Mesenchymal stem cell (in vitro differentiated cells and primary cell): ENCODE measurements around the gene SMAP1.

Experiments
- DNase-seq: peaks from one replicate; pipeline ENCODE4 v3.0.0-alpha.2; 2013
- H2AFZ ChIP-seq: one replicate; pipeline ENCODE4 v1.6.1; 2013; ENCODE audit warnings: low read depth, mild to moderate bottlenecking, control low read depth, inconsistent platforms, low read length, moderate library complexity
- H2AK5ac ChIP-seq: 2 replicates; pipeline ENCODE4 v1.6.1; 2013; ENCODE audit warnings: low read length, moderate library complexity, mild to moderate bottlenecking, inconsistent platforms; ENCODE audit not compliant: severe bottlenecking
- H2BK120ac ChIP-seq: one replicate; pipeline ENCODE4 v1.6.1; 2013; ENCODE audit warnings: low read depth, mild to moderate bottlenecking, inconsistent platforms, low read length, moderate library complexity
- H2BK12ac ChIP-seq, 2 experiments: one replicate each; pipeline ENCODE4 v1.6.1; 2013; ENCODE audit warnings: inconsistent platforms in 2 of 2, low read length in 2 of 2, mild to moderate bottlenecking in 2 of 2, moderate library complexity in 2 of 2, control low read depth in 1 of 2
- H2BK15ac ChIP-seq: one replicate; pipeline ENCODE4 v1.6.1; 2013; ENCODE audit warnings: mild to moderate bottlenecking, low read depth, inconsistent platforms; ENCODE audit not compliant: poor library complexity, severe bottlenecking
- H2BK5ac ChIP-seq: 2 replicates; pipeline ENCODE4 v1.6.1; 2013; ENCODE audit warnings: low read depth, mild to moderate bottlenecking, low read length, control low read depth, inconsistent platforms; ENCODE audit not compliant: poor library complexity, severe bottlenecking
- H3K14ac ChIP-seq, 2 experiments: one replicate each; pipeline ENCODE4 v1.6.1; 2013; ENCODE audit warnings: inconsistent platforms in 2 of 2, low read length in 2 of 2, control low read depth in 1 of 2, mild to moderate bottlenecking in 1 of 2, moderate library complexity in 1 of 2
- H3K18ac ChIP-seq, 2 experiments: one replicate each; pipeline ENCODE4 v1.6.1; 2013; ENCODE audit warnings: inconsistent platforms in 2 of 2, low read length in 2 of 2, control low read depth in 1 of 2, low read depth in 1 of 2, mild to moderate bottlenecking in 1 of 2
- H3K23ac ChIP-seq, 2 experiments: one replicate each; pipeline ENCODE4 v1.6.1; 2013; ENCODE audit warnings: inconsistent platforms in 2 of 2, low read length in 2 of 2, mild to moderate bottlenecking in 2 of 2, moderate library complexity in 2 of 2, control low read depth in 1 of 2
- H3K27ac ChIP-seq: 2 replicates; pipeline ENCODE4 v1.5.1; 2013; ENCODE audit warnings: mild to moderate bottlenecking, moderate library complexity, low read length, control low read depth, inconsistent platforms; ENCODE audit not compliant: poor library complexity, severe bottlenecking
- H3K27me3 ChIP-seq, 2 experiments: 2 replicates each; pipeline versions ENCODE4 v1.6.1 to v1.7.0; 2013; ENCODE audit warnings: low read length in 2 of 2, mild to moderate bottlenecking in 2 of 2, moderate library complexity in 2 of 2, control low read depth in 1 of 2, inconsistent platforms in 1 of 2; ENCODE audit not compliant: control insufficient read depth in 1 of 2, insufficient read depth in 1 of 2
- H3K36me3 ChIP-seq, 2 experiments: 2 replicates each; pipeline versions ENCODE4 v1.6.1 to v1.7.0; 2013; ENCODE audit warnings: low read length in 2 of 2, control low read depth in 1 of 2, inconsistent platforms in 1 of 2, low read depth in 1 of 2, mild to moderate bottlenecking in 1 of 2; ENCODE audit not compliant: insufficient read depth in 2 of 2, control insufficient read depth in 1 of 2
- H3K4ac ChIP-seq, 2 experiments: one replicate each; pipeline ENCODE4 v1.6.1; 2013; ENCODE audit warnings: inconsistent platforms in 2 of 2, low read length in 2 of 2, mild to moderate bottlenecking in 2 of 2, moderate library complexity in 2 of 2, control low read depth in 1 of 2, low read depth in 1 of 2
- H3K4me1 ChIP-seq: 2 replicates; pipeline ENCODE4 v1.6.1; 2013; ENCODE audit warnings: low read depth, low read length, control low read depth; ENCODE audit not compliant: control insufficient read depth, insufficient read depth
- H3K4me2 ChIP-seq: 2 replicates; pipeline ENCODE4 v1.6.1; 2013; ENCODE audit warnings: low read length, mild to moderate bottlenecking, inconsistent platforms; ENCODE audit not compliant: poor library complexity, severe bottlenecking
- H3K4me3 ChIP-seq, 2 experiments: 2 replicates each; pipeline versions ENCODE4 v1.5.1 to v1.7.0; 2013; ENCODE audit warnings: low read length in 2 of 2, mild to moderate bottlenecking in 2 of 2, control low read depth in 1 of 2, low read depth in 1 of 2; ENCODE audit not compliant: insufficient read depth in 1 of 2
- H3K79me1 ChIP-seq: replicated peaks from 2 replicates; pipeline ENCODE4 v1.6.1; 2013; ENCODE audit warnings: mild to moderate bottlenecking, control low read depth, low read length, inconsistent platforms; ENCODE audit not compliant: poor library complexity, severe bottlenecking
- H3K9ac ChIP-seq: 2 replicates; pipeline ENCODE4 v1.7.0; 2013; ENCODE audit warnings: mild to moderate bottlenecking, low read length, moderate library complexity
- H3K9me3 ChIP-seq: 2 replicates; pipeline ENCODE4 v1.7.0; 2013; ENCODE audit warnings: mild to moderate bottlenecking, low read length; ENCODE audit not compliant: control insufficient read depth
- H4K8ac ChIP-seq: one replicate; pipeline ENCODE4 v1.6.1; 2013; ENCODE audit warnings: inconsistent platforms, mild to moderate bottlenecking, low read length, moderate library complexity
- H4K91ac ChIP-seq: one replicate; pipeline ENCODE4 v1.6.1; 2013; ENCODE audit warnings: mild to moderate bottlenecking, low read length, inconsistent platforms
- WGBS: methylation state at CpG from one replicate; pipeline ENCODE4 v1.1.7; 2013; ENCODE audit warnings: mixed read lengths; 5-methylcytosine and 5-hydroxymethylcytosine counted together

SMAP1 gene

DNA sequence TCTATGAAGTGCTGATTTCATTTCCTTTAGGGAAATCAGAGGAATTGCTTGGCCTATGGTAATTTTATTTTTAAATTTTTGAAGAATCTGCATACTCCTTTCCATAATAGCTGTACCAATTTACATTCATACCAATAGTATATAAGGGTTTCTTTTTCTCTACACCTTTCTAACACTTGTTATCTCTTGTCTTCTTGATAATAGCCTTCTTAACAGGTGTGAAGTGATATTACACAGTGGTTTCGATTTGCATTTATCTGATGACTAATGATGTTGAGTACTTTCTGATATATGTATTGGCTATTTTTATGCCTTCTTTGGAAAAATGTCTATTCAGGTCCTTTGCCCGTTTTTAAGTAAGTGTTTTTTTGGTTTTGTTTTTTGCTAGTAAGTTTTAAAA is 40.8 kb downstream of the SMAP1 start:
- Histone ChIP-seq H3K27ac (no peak overlapping the region), H3K36me3 (no peaks in the 10 kb centered on the region), H3K4ac (no peak overlapping the region), H3K79me1 (peaks cover 7% of the 10 kb centered on the region), H2BK15ac (no peak overlapping the region), H3K9ac (no peak overlapping the region), H4K8ac (no peak overlapping the region), H3K23ac (no peak overlapping the region), H3K4me1 (no peaks in the 10 kb centered on the region), H3K4me3 (no peak overlapping the region), H4K91ac (no peak overlapping the region), H2BK120ac (no peak overlapping the region), H3K18ac (no peak overlapping the region), H2AK5ac (no peak overlapping the region), H3K14ac (no peak overlapping the region), H3K27me3 (no peaks in the 10 kb centered on the region), H3K9me3 (peaks cover 2% of the 10 kb centered on the region), H2BK12ac (no peak overlapping the region), H2BK5ac (no peak overlapping the region), H3K4me2 (no peak overlapping the region), H2AFZ (no peak overlapping the region)
- WGBS, result 83% methylated on average over 2 of the region's 2 CpGs
- DNase-seq, result no peak

GRCh38 chr6:70709826-70710225 is 42.1 kb downstream of the SMAP1 start:
- Histone ChIP-seq H3K36me3 (no peaks in the 10 kb centered on the region), H4K8ac (no peak overlapping the region), H2BK15ac (no peak overlapping the region), H2BK120ac (no peak overlapping the region), H2AFZ (no peak overlapping the region), H3K23ac (no peak overlapping the region), H2BK12ac (no peak overlapping the region), H3K18ac (no peak overlapping the region), H3K4me3 (no peak overlapping the region), H3K4ac (no peak overlapping the region), H3K9ac (no peak overlapping the region), H3K9me3 (peaks cover 16% of the 10 kb centered on the region), H3K27me3 (no peaks in the 10 kb centered on the region), H2BK5ac (no peak overlapping the region), H2AK5ac (no peak overlapping the region), H3K4me1 (no peaks in the 10 kb centered on the region), H3K27ac (no peak overlapping the region), H4K91ac (no peak overlapping the region), H3K4me2 (no peak overlapping the region), H3K79me1 (peaks cover 8% of the 10 kb centered on the region), H3K14ac (no peak overlapping the region)
- WGBS, result 50% methylated on average over 1 of the region's 3 CpGs
- DNase-seq, result peak; percentile 79

GRCh38 chr6:70714716-70715257 is 47.1 kb downstream of the SMAP1 start:
- Histone ChIP-seq H3K27ac (no peak overlapping the region), H3K4me2 (no peak overlapping the region)
- no peak for DNase-seq

DNA sequence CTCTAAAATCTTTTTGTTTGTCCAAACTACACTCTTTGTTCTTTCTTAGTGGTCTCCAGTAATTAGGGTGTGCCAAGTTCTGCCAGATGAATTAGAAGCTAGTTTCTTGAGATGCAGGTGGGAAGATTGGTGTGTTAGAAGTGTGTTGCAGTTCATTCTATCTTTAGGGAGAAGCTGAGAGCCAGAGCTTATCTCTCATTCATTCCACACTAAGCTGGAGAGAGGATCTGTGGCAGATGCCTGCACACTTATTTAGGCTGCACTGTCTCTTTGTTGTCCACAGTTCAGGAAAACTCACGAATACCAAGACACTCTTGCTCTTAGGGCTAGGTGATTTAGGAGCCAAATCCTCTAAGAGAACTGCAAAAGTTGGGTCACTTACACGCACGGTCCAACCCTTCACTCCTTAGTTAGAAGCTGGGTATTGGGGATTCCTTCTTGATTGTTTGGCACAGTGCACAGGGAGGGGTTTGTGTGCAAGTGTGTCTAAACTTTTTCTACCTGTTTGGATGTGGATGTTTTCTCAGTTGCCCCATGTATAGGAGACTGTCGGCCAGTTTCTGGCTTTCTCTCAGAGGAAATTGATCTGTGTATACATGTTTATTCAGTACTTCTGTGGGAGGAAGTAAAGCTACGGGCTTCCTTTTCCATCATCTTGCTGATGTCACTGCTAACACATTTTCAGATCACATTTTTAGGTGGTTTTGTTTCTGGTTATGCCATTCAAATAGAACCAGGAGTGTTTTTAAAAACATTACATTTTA is 49.5 kb downstream of the SMAP1 start:
- no peak for DNase-seq
- WGBS, result 94% methylated on average over 4 of the region's 5 CpGs
- H4K8ac ChIP-seq, result no peak overlapping the region
- H3K18ac ChIP-seq, result no peak overlapping the region
- no peak overlapping the region for H2BK120ac ChIP-seq
- no peak overlapping the region for H3K27ac ChIP-seq
- no peak overlapping the region for H4K91ac ChIP-seq
- no peak overlapping the region for H3K4ac ChIP-seq
- no peaks in the 10 kb centered on the region for H3K27me3 ChIP-seq
- peaks cover 33% of the 10 kb centered on the region for H3K9me3 ChIP-seq
- H2AK5ac ChIP-seq, result no peak overlapping the region
- no peak overlapping the region for H2BK5ac ChIP-seq
- H2BK15ac ChIP-seq, result no peak overlapping the region
- no peak overlapping the region for H3K4me2 ChIP-seq
- H3K36me3 ChIP-seq, result no peaks in the 10 kb centered on the region
- no peak overlapping the region for H2AFZ ChIP-seq
- H3K14ac ChIP-seq, result no peak overlapping the region
- peaks cover 32% of the 10 kb centered on the region for H3K79me1 ChIP-seq
- no peak overlapping the region for H3K9ac ChIP-seq
- H3K4me1 ChIP-seq, result no peaks in the 10 kb centered on the region
- H2BK12ac ChIP-seq, result no peak overlapping the region
- H3K23ac ChIP-seq, result no peak overlapping the region
- no peak overlapping the region for H3K4me3 ChIP-seq

More at GRCh38 chr6:70714716-70715257, 47.1 kb downstream of the SMAP1 start:
- Histone ChIP-seq H3K4me3 (no peak overlapping the region), H3K79me1 (peaks cover 26% of the 10 kb centered on the region), H2AK5ac (no peak overlapping the region), H4K91ac (no peak overlapping the region), H3K9me3 (peaks cover 33% of the 10 kb centered on the region), H3K23ac (no peak overlapping the region), H3K4ac (no peak overlapping the region), H3K14ac (no peak overlapping the region), H2AFZ (no peak overlapping the region), H3K27me3 (no peaks in the 10 kb centered on the region), H2BK15ac (no peak overlapping the region), H2BK12ac (no peak overlapping the region), H2BK5ac (no peak overlapping the region), H4K8ac (no peak overlapping the region), H3K18ac (no peak overlapping the region), H3K36me3 (no peaks in the 10 kb centered on the region), H2BK120ac (no peak overlapping the region), H3K4me1 (no peaks in the 10 kb centered on the region), H3K9ac (no peak overlapping the region)
